ENCODE measurements around the gene CCDC71L. TPM values are rescaled to one million over a fixed set of nuclear protein-coding genes. Genes with fewer than 3 reads are reported as not detected.

Gene CCDC71L
- total and polyA plus RNA-seq, 2 of the 13 experiments (the other 11 are each of a cell fraction or from before 2014, with no cell fraction given): 0.02 TPM; not detected in 1

DNA sequence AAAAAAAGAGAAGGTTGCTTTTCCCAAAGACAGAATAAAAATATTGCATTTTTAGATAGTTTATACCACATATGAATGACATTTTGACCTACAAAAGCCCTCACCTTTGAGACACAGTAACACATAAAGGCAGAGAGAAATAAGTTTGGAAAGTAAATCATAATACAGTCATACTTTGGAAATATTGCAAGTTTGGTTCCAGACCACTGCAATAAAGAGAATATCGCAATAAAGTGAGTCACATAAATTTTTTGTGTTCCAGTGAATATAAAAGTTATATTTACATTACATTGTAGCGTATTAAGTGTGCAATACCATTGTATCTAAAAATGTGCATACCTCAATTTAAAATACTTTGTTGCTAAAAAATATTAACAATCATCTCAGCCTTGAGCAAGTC is 40.3 kb downstream of the CCDC71L start (continued):
- TF ChIP-seq HMGXB3 (CRISPR knock-in tag; IDR thresholded peaks at IDR 0.05; ENCODE audit: borderline replicate concordance) (no peak), ELF1 (CRISPR knock-in tag; IDR thresholded peaks at IDR 0.05) (no peak), ZNF350 (CRISPR knock-in tag; IDR thresholded peaks at IDR 0.05; ENCODE audit: borderline replicate concordance, low read depth) (no peak), ZNF34 (CRISPR knock-in tag; IDR thresholded peaks at IDR 0.05; ENCODE audit: borderline replicate concordance) (no peak), GTF3A (CRISPR knock-in tag; conservative IDR thresholded peaks at IDR 0.05) (no peak), TBX3 (IDR thresholded peaks at IDR 0.05; ENCODE audit: borderline replicate concordance) (no peak), HOXA7 (CRISPR knock-in tag; IDR thresholded peaks at IDR 0.05) (no peak), HMG20A (CRISPR knock-in tag; IDR thresholded peaks at IDR 0.05; ENCODE audit: borderline replicate concordance) (no peak), CTCF (CRISPR knock-in tag; IDR thresholded peaks at IDR 0.05) (no peak), ZNF253 (CRISPR knock-in tag; IDR thresholded peaks at IDR 0.05; ENCODE audit: borderline replicate concordance) (no peak), ATAD3A (CRISPR knock-in tag; IDR thresholded peaks at IDR 0.05) (no peak), PHF20 (CRISPR knock-in tag; IDR thresholded peaks at IDR 0.05) (no peak)
- TF ChIP-seq, protein P1, sequence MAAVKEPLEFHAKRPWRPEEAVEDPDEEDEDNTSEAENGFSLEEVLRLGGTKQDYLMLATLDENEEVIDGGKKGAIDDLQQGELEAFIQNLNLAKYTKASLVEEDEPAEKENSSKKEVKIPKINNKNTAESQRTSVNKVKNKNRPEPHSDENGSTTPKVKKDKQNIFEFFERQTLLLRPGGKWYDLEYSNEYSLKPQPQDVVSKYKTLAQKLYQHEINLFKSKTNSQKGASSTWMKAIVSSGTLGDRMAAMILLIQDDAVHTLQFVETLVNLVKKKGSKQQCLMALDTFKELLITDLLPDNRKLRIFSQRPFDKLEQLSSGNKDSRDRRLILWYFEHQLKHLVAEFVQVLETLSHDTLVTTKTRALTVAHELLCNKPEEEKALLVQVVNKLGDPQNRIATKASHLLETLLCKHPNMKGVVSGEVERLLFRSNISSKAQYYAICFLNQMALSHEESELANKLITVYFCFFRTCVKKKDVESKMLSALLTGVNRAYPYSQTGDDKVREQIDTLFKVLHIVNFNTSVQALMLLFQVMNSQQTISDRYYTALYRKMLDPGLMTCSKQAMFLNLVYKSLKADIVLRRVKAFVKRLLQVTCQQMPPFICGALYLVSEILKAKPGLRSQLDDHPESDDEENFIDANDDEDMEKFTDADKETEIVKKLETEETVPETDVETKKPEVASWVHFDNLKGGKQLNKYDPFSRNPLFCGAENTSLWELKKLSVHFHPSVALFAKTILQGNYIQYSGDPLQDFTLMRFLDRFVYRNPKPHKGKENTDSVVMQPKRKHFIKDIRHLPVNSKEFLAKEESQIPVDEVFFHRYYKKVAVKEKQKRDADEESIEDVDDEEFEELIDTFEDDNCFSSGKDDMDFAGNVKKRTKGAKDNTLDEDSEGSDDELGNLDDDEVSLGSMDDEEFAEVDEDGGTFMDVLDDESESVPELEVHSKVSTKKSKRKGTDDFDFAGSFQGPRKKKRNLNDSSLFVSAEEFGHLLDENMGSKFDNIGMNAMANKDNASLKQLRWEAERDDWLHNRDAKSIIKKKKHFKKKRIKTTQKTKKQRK (IDR thresholded peaks at IDR 0.05; ENCODE audit: low read length): no peak

Measured in HepG2 (cell line).